H9 (cell line): ENCODE measurements around the gene CCM2. TPM values are rescaled to one million over a fixed set of nuclear protein-coding genes. Genes with fewer than 3 reads are reported as not detected.
A peak's percentile ranks its signal among the peaks of the same experiment; 100 is the strongest.

ENCODE experiments used
- DNase-seq: peaks from one replicate; pipeline ENCODE4 v3.0.0-alpha.2; 2017
- H2AFZ ChIP-seq: one replicate; pipeline ENCODE4 v1.6.1; 2013; ENCODE audit warnings: mild to moderate bottlenecking, low read length, control low read depth, moderate library complexity
- H2AK5ac ChIP-seq: 2 replicates; pipeline ENCODE4 v1.6.1; 2013; ENCODE audit warnings: low read length, control low read depth, mixed read lengths; ENCODE audit not compliant: insufficient read length
- H2BK120ac ChIP-seq: one replicate; pipeline ENCODE4 v1.6.1; 2013; ENCODE audit warnings: low read depth, mild to moderate bottlenecking, low read length, control low read depth, inconsistent platforms; ENCODE audit not compliant: poor library complexity, severe bottlenecking
- H2BK12ac ChIP-seq: 2 replicates; pipeline ENCODE4 v1.6.1; 2013; ENCODE audit warnings: low read length, control low read depth, mixed read lengths, low read depth; ENCODE audit not compliant: insufficient read length
- H2BK15ac ChIP-seq: 2 replicates; pipeline ENCODE4 v1.6.1; 2013; ENCODE audit warnings: low read depth, low read length, control low read depth
- H2BK20ac ChIP-seq: one replicate; pipeline ENCODE4 v1.6.1; 2013; ENCODE audit warnings: low read depth, mild to moderate bottlenecking, low read length, control low read depth, inconsistent platforms; ENCODE audit not compliant: poor library complexity, severe bottlenecking
- H2BK5ac ChIP-seq: 2 replicates; pipeline ENCODE4 v1.6.1; 2013; ENCODE audit warnings: low read length, control low read depth, mixed read lengths; ENCODE audit not compliant: insufficient read length
- H3K14ac ChIP-seq: 2 replicates; pipeline ENCODE4 v1.6.1; 2013; ENCODE audit warnings: low read length, control low read depth; ENCODE audit not compliant: insufficient read depth
- H3K18ac ChIP-seq: 2 replicates; pipeline ENCODE4 v1.6.1; 2013; ENCODE audit warnings: low read depth, mild to moderate bottlenecking, mixed read lengths, low read length, control low read depth; ENCODE audit not compliant: insufficient read length
- H3K23ac ChIP-seq: 2 replicates; pipeline ENCODE4 v1.6.1; 2013; ENCODE audit warnings: low read length, control low read depth, mixed read lengths, low read depth; ENCODE audit not compliant: insufficient read length
- H3K23me2 ChIP-seq: 2 replicates; pipeline ENCODE4 v1.6.1; 2013; ENCODE audit warnings: low read depth, mild to moderate bottlenecking, mixed read lengths, low read length, control low read depth; ENCODE audit not compliant: insufficient read length, poor library complexity, severe bottlenecking
- H3K27ac ChIP-seq: 2 replicates; pipeline ENCODE4 v1.5.1; 2013; ENCODE audit warnings: low read length, control low read depth, mixed read lengths, low read depth; ENCODE audit not compliant: insufficient read length
- H3K27me3 ChIP-seq: 2 replicates; pipeline ENCODE4 v1.6.1; 2013; ENCODE audit warnings: low read length, control low read depth, inconsistent platforms; ENCODE audit not compliant: insufficient read depth
- H3K4ac ChIP-seq: 2 replicates; pipeline ENCODE4 v1.6.1; 2013; ENCODE audit warnings: low read depth, mild to moderate bottlenecking, control low read depth, inconsistent platforms, low read length, moderate library complexity
- H3K4me1 ChIP-seq: 2 replicates; pipeline ENCODE4 v1.6.1; 2013; ENCODE audit warnings: low read length, control low read depth, inconsistent platforms; ENCODE audit not compliant: insufficient read depth
- H3K4me2 ChIP-seq: 2 replicates; pipeline ENCODE4 v1.6.1; 2013; ENCODE audit warnings: low read length, control low read depth, mixed read lengths; ENCODE audit not compliant: insufficient read length, insufficient read depth
- H3K56ac ChIP-seq: 2 replicates; pipeline ENCODE4 v1.6.1; 2013; ENCODE audit warnings: low read depth, mild to moderate bottlenecking, mixed read lengths, low read length, control low read depth; ENCODE audit not compliant: insufficient read length
- H3K79me1 ChIP-seq: 2 replicates; pipeline ENCODE4 v1.6.1; 2013; ENCODE audit warnings: low read depth, mild to moderate bottlenecking, moderate library complexity, low read length, control low read depth, inconsistent platforms; ENCODE audit not compliant: insufficient read depth, poor library complexity, severe bottlenecking
- H3K79me2 ChIP-seq: 2 replicates; pipeline ENCODE4 v1.6.1; 2013; ENCODE audit warnings: low read length, control low read depth, inconsistent platforms; ENCODE audit not compliant: insufficient read depth
- H3K9ac ChIP-seq: 2 replicates; pipeline ENCODE4 v1.6.1; 2013; ENCODE audit warnings: low read length, control low read depth, mixed read lengths; ENCODE audit not compliant: insufficient read length; ENCODE audit errors: extremely low read depth
- H3K9me3 ChIP-seq: one replicate; pipeline ENCODE4 v1.6.1; 2013; ENCODE audit warnings: low read depth, low read length, inconsistent platforms; ENCODE audit not compliant: control insufficient read depth
- H3T11ph ChIP-seq: one replicate; pipeline ENCODE4 v1.6.1; 2013; ENCODE audit warnings: mild to moderate bottlenecking, low read length, control low read depth, inconsistent platforms
- H4K20me1 ChIP-seq: one replicate; pipeline ENCODE4 v1.6.1; 2013; ENCODE audit not compliant: control insufficient read depth, insufficient read length, insufficient read depth
- H4K5ac ChIP-seq: 2 replicates; pipeline ENCODE4 v1.6.1; 2013; ENCODE audit warnings: low read depth, mild to moderate bottlenecking, mixed read lengths, low read length, control low read depth; ENCODE audit not compliant: insufficient read length
- H4K8ac ChIP-seq: replicated peaks from 2 replicates; pipeline ENCODE4 v1.6.1; 2013; ENCODE audit warnings: low read length, control low read depth, mixed read lengths, low read depth; ENCODE audit not compliant: insufficient read length
- H4K91ac ChIP-seq: 2 replicates; pipeline ENCODE4 v1.6.1; 2013; ENCODE audit warnings: low read depth, mild to moderate bottlenecking, moderate library complexity, mixed read lengths, low read length, control low read depth; ENCODE audit not compliant: insufficient read length
- H3K27ac Mint-ChIP-seq, 3 experiments: 2 replicates in 2 of 3; 3 replicates in 1 of 3; pipeline ENCODE4 v1.8.0; 2020 to 2021; ENCODE audit warnings: mixed read lengths in 3 of 3, mild to moderate bottlenecking in 1 of 3, moderate library complexity in 1 of 3
- H3K27me3 Mint-ChIP-seq: 2 replicates; pipeline ENCODE4 v1.8.0; 2021; ENCODE audit warnings: low read depth, mild to moderate bottlenecking, moderate library complexity, mixed read lengths
- H3K36me3 Mint-ChIP-seq, 3 experiments: 2 replicates in 2 of 3; 3 replicates in 1 of 3; pipeline ENCODE4 v1.8.0; 2020 to 2021; ENCODE audit warnings: low read depth in 3 of 3, mixed read lengths in 3 of 3; ENCODE audit not compliant: insufficient read depth in 1 of 3
- H3K4me1 Mint-ChIP-seq, 2 experiments: 2 replicates each; pipeline ENCODE4 v1.8.0; 2020; ENCODE audit warnings: mixed read lengths in 2 of 2
- H3K4me3 Mint-ChIP-seq, 2 experiments: 2 replicates in 1 of 2; 3 replicates in 1 of 2; pipeline ENCODE4 v1.8.0; 2020 to 2021; ENCODE audit warnings: mild to moderate bottlenecking in 2 of 2, mixed read lengths in 2 of 2, moderate library complexity in 1 of 2
- H3K9me3 Mint-ChIP-seq, 2 experiments: 2 replicates in 1 of 2; 3 replicates in 1 of 2; pipeline ENCODE4 v1.8.0; 2020; ENCODE audit warnings: mild to moderate bottlenecking in 2 of 2, mixed read lengths in 2 of 2, moderate library complexity in 1 of 2
- CTCF ChIP-seq: fragments of 200-600 bp; sonication (generic); conservative IDR thresholded peaks from 3 replicates; pipeline ENCODE4 v1.8.0; 2021; ENCODE audit warnings: antibody characterized with exemption, mild to moderate bottlenecking
- WGBS: extraction: QIAGEN DNeasy Blood & Tissue Kit; methylation state at CpG from one replicate; pipeline ENCODE4 v1.1.7; 2013; ENCODE audit warnings: missing lambda C conversion rate, low lambda C conversion rate, mixed read lengths; ENCODE audit not compliant: insufficient read length; ENCODE audit errors: extremely low coverage; 5-methylcytosine and 5-hydroxymethylcytosine counted together
- total RNA-seq: library from RNA; stranded (reverse); gene quantifications from 2 replicates; pipeline ENCODE4 v1.2.1, GENCODE V29; 2021

The CCM2 gene
- total RNA-seq, 1 experiment from 2014 or later, result 30.4 TPM

GRCh38 chr7:44987996-44988395, 12.0 kb upstream of the CCM2 start:
- Histone ChIP-seq H3K27ac (no peak overlapping the region), H4K91ac (no peak overlapping the region), H3K27me3 (no peaks in the 10 kb centered on the region), H3K4me1 (no peaks in the 10 kb centered on the region), H3K14ac (no peak overlapping the region), H3K23me2 (peaks cover 3% of the 10 kb centered on the region), H4K5ac (no peak overlapping the region), H3K23ac (no peak overlapping the region), H2BK20ac (no peak overlapping the region), H4K8ac (no peak overlapping the region), H3K4me2 (no peak overlapping the region), H2BK15ac (no peak overlapping the region), H4K20me1 (no peaks in the 10 kb centered on the region), H3K18ac (no peak overlapping the region), H2BK5ac (no peak overlapping the region), H2BK120ac (no peak overlapping the region), H2AFZ (no peak overlapping the region), H3K79me1 (peaks cover 4% of the 10 kb centered on the region), H3K56ac (no peak overlapping the region), H3T11ph (no peak overlapping the region), H3K9ac (no peak overlapping the region), H2BK12ac (no peak overlapping the region), H3K9me3 (no peaks in the 10 kb centered on the region), H3K4ac (no peak overlapping the region), H3K79me2 (peaks cover 13% of the 10 kb centered on the region; the same call in 1 of the 2 replicates), H2AK5ac (no peak overlapping the region)
- H3K27me3 Mint-ChIP-seq, result no peaks in the 10 kb centered on the region; the same call in 1 of the 2 replicates
- H3K27ac Mint-ChIP-seq, result no peak overlapping the region
- no peak for DNase-seq
- peaks cover 0 to 4% of the 10 kb centered on the region in 2 experiments; a peak in 1 of 5 replicates for H3K9me3 Mint-ChIP-seq
- H3K4me3 Mint-ChIP-seq, result peak overlapping the region in 1 of 2 experiments; percentile 99; a peak in 1 of 5 replicates
- peaks cover 32 to 46% (median 42%) of the 10 kb centered on the region in 3 experiments for H3K36me3 Mint-ChIP-seq
- TF ChIP-seq CTCF, result no peak
- WGBS, result no CpG with 5 or more reads among the region's 10 CpGs
- peaks cover 27 to 38% of the 10 kb centered on the region in 2 experiments for H3K4me1 Mint-ChIP-seq
